Upper lobe of right lung (tissue), 1 donor: ENCODE results near the gene RYR1. TPM values are rescaled to one million over a fixed set of nuclear protein-coding genes. Genes with fewer than 3 reads are reported as not detected.

Experiments used
- ATAC-seq: fragments of 200-7000 bp; cut with Tn5 transposase; one replicate; pipeline ENCODE4 v1.9.1; 2020; ENCODE audit warnings: mild to moderate bottlenecking, moderate library complexity
- DNase-seq: peaks from one replicate; pipeline ENCODE4 v3.0.0-alpha.2; 2020
- H3K27ac ChIP-seq: fragments of 200-600 bp; one replicate; pipeline ENCODE4 v1.8.0; 2022
- H3K27me3 ChIP-seq: fragments of 200-600 bp; one replicate; pipeline ENCODE4 v1.8.0; 2022; ENCODE audit warnings: mild to moderate bottlenecking
- H3K36me3 ChIP-seq: fragments of 200-600 bp; one replicate; pipeline ENCODE4 v1.8.0; 2022
- H3K4me1 ChIP-seq: fragments of 200-600 bp; one replicate; pipeline ENCODE4 v1.8.0; 2022
- H3K4me3 ChIP-seq: fragments of 200-600 bp; one replicate; pipeline ENCODE4 v1.8.0; 2022; ENCODE audit warnings: mild to moderate bottlenecking
- H3K9me3 ChIP-seq: fragments of 200-600 bp; one replicate; pipeline ENCODE4 v1.8.0; 2022
- intact Hi-C: fragments of 100-400 bp; cut with DNase I; formaldehyde crosslinking; loops from one replicate; pipeline ENCODE4 v1.11.0; 2022
- total RNA-seq: library from RNA; stranded (reverse); fragmentation: NEBNext Ultra II Directional; extraction: Animal tissue kit (Norgen Biotek cat#: 25700); gene quantifications from one replicate; pipeline ENCODE4 v1.2.1, GENCODE V29; 2021
- TF ChIP-seq, protein P1 (sequence below): fragments of 200-600 bp; IDR thresholded peaks from one replicate; pipeline ENCODE4 v1.8.0; 2022; ENCODE audit warnings: antibody characterized with exemption
- donor health status: DM: no; HTN: yes; CAD: no; lungs with severe emphysema.

The RYR1 gene
- total RNA-seq, 1 donor from 2014 or later: 6.5 TPM

DNA sequence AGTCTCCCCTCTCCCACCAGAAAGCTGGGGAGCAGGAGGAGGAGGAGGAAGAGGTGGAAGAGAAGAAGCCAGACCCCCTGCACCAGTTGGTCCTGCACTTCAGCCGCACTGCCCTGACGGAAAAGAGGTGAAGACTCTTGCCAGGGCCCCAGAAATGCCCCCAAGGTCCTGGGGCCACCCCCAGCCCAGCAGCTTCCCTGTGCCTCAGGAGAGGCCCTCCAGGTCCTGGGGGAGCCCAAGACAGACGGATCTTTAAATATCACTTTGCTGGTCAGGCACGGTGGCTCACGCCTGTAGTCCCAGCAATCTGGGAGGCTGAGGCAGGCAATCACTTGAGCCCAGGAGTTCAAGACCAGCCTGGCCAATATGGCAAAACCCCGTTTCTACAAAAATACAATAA lies 95.4 kb downstream of the RYR1 start:
- TF ChIP-seq, protein P1, sequence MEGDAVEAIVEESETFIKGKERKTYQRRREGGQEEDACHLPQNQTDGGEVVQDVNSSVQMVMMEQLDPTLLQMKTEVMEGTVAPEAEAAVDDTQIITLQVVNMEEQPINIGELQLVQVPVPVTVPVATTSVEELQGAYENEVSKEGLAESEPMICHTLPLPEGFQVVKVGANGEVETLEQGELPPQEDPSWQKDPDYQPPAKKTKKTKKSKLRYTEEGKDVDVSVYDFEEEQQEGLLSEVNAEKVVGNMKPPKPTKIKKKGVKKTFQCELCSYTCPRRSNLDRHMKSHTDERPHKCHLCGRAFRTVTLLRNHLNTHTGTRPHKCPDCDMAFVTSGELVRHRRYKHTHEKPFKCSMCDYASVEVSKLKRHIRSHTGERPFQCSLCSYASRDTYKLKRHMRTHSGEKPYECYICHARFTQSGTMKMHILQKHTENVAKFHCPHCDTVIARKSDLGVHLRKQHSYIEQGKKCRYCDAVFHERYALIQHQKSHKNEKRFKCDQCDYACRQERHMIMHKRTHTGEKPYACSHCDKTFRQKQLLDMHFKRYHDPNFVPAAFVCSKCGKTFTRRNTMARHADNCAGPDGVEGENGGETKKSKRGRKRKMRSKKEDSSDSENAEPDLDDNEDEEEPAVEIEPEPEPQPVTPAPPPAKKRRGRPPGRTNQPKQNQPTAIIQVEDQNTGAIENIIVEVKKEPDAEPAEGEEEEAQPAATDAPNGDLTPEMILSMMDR: no peak
- no peaks in the 10 kb centered on the region for H3K4me1 ChIP-seq
- intact Hi-C loops: no loop called here

DNA sequence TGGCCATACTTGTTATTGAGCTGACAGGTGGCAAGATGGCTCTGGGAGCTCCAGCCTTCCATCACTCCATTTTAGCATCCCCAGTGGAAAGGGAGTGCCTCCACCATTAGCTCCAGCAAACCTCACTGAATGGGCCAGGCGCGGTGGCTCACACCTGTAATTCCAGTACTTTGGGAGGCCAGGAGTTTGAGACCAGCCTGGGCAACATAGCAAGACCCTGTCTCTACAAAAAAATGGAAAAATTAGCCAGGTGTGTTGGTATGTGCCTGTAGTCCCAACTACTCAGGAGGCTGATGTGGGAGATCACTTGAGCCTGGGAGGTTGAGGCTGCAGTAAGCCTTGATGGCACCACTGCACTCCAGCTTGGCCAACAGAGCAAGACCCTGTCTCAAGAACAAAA lies 98.0 kb downstream of the RYR1 start:
- no peak overlapping the region for H3K4me3 ChIP-seq
- H3K27ac ChIP-seq: no peak overlapping the region
- TF ChIP-seq, protein P1: no peak
- H3K9me3 ChIP-seq: no peaks in the 10 kb centered on the region
- ATAC-seq (no peak), DNase-seq (no peak)
- peaks cover 9% of the 10 kb centered on the region for H3K27me3 ChIP-seq
- no peaks in the 10 kb centered on the region for H3K4me1 ChIP-seq
- intact Hi-C loops: no loop called here
- H3K36me3 ChIP-seq: no peaks in the 10 kb centered on the region

More for the DNA sequence above, 95.4 kb downstream of the RYR1 start:
- no peak for ATAC-seq
- no peak for DNase-seq
- H3K9me3 ChIP-seq: no peaks in the 10 kb centered on the region
- H3K27me3 ChIP-seq: peaks cover 9% of the 10 kb centered on the region
- no peaks in the 10 kb centered on the region for H3K36me3 ChIP-seq
- H3K4me3 ChIP-seq: no peak overlapping the region
- H3K27ac ChIP-seq: no peak overlapping the region

DNA sequence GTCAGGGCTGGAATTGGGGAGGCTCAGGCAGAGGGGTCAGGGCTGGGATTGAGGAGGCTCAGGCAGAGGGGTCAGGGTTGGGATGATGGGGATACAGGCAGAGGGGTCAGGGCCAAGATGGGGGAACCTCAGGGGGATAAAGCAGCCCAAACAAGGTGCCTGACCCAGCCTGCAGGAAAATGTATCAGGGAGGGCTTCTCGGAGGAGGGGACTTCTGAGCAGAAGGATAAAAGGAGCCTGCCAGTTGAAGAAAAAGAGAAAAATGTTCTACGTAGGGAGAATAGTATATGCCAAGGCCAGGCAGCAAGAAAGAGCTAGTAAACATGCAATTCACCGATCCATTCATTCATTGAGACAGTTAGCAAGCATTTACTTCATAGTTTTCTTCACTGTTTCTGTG lies 99.4 kb downstream of the RYR1 start:
- no peak overlapping the region for H3K27ac ChIP-seq
- H3K4me3 ChIP-seq: no peak overlapping the region
- no peaks in the 10 kb centered on the region for H3K36me3 ChIP-seq
- TF ChIP-seq, protein P1: no peak
- peaks cover under 1% of the 10 kb centered on the region for H3K4me1 ChIP-seq
- intact Hi-C loops: no loop called here
- H3K9me3 ChIP-seq: no peaks in the 10 kb centered on the region
- H3K27me3 ChIP-seq: peaks cover 9% of the 10 kb centered on the region
- no peak for ATAC-seq
- no peak for DNase-seq

DNA sequence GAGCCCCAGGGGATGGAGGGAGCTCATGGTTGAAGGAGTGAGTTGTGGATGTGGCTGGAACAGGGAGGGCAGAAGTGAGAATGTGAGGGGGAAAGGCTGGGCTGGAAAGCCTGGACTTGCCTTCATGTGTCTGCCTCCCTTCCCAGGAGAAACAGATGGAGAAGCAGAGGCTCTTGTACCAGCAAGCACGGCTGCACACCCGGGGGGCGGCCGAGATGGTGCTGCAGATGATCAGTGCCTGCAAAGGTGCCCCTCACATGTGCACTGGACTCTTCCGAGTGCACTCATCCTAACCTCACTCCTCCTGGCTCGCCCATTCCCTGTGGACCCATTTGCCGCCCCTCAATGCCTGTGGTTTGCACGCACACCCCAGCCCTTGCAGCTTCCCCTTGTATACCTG lies 101.1 kb downstream of the RYR1 start:
- intact Hi-C loops: no loop called here
- no peak overlapping the region for H3K4me3 ChIP-seq
- H3K9me3 ChIP-seq: no peaks in the 10 kb centered on the region
- ATAC-seq: no peak
- peaks cover 13% of the 10 kb centered on the region for H3K4me1 ChIP-seq
- DNase-seq: no peak
- H3K36me3 ChIP-seq: no peaks in the 10 kb centered on the region
- peaks cover under 1% of the 10 kb centered on the region for H3K27me3 ChIP-seq
- TF ChIP-seq, protein P1: no peak
- H3K27ac ChIP-seq: no peak overlapping the region

DNA sequence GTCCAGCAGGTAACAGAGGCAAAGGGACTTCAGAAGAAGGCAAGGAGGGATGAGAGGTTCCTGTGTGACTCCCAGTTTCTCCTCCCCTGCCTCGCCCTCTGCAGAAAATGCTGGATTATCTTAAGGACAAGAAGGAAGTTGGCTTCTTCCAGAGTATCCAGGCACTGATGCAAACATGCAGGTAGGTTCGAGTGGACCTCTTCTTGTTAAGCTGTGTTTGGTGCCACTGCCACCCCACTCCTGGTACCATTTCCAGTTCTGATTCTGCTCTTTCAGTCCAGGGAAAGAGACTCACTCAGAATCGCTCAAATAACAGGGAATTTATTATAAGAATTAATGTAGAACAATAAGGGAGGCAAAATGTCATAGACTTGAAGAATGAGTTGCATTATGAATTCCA lies 101.7 kb downstream of the RYR1 start:
- TF ChIP-seq, protein P1: no peak
- H3K27ac ChIP-seq: no peak overlapping the region
- H3K27me3 ChIP-seq: no peaks in the 10 kb centered on the region
- DNase-seq (no peak), ATAC-seq (no peak)
- H3K4me3 ChIP-seq: no peak overlapping the region
- H3K4me1 ChIP-seq: peaks cover 13% of the 10 kb centered on the region
- H3K36me3 ChIP-seq: no peaks in the 10 kb centered on the region
- intact Hi-C loops: no loop called here
- H3K9me3 ChIP-seq: no peaks in the 10 kb centered on the region
